ENCODE results near the gene ZNF579. TPM values are rescaled to one million over a fixed set of nuclear protein-coding genes. Genes with fewer than 3 reads are reported as not detected.
A peak's percentile ranks its signal among the peaks of the same experiment; 100 is the strongest.

Gene ZNF579
- total and polyA plus RNA-seq, 9 of the 15 experiments (the other 6 are each of a cell fraction or from before 2014, with no cell fraction given): 0.06 to 15.9 (median 1.6) TPM

- ATAC-seq (no peak), DNase-seq (ENCODE audit: extremely low read depth in 1 of 4, low spot score in 3 of 4) (no peak), FAIRE-seq (no peak)
- Histone ChIP-seq H4K20me1 (replicated peaks; ENCODE audit: control insufficient read depth, insufficient read depth, low read length) (no peaks in the 10 kb centered on the region), H2AFZ (ENCODE audit: low read depth, low read length) (no peak overlapping the region), H3K9ac (ENCODE audit: insufficient read depth in 1 of 2, low read depth in 2 of 2, low read length in 2 of 2) (no peak overlapping the region), H3K4me3 (no peak overlapping the region), H3K36me3 (ENCODE audit: control insufficient read depth, insufficient read depth, low read length) (no peaks in the 10 kb centered on the region), H3K4me1 (replicated peaks in 1 of 2; ENCODE audit: control insufficient read depth in 2 of 2, insufficient read depth in 2 of 2, low read length in 2 of 2) (peaks cover 39 to 61% of the 10 kb centered on the region in 2 experiments), H3K9me1 (ENCODE audit: control insufficient read depth, insufficient read depth, low read length) (peaks cover 4% of the 10 kb centered on the region), H3K79me2 (ENCODE audit: control insufficient read depth, insufficient read depth, low read length) (no peaks in the 10 kb centered on the region), H3K27me3 (ENCODE audit: control insufficient read depth in 2 of 2, insufficient read depth in 2 of 2, low read length in 2 of 2) (no peaks in the 10 kb centered on the region), H3K9me3 (replicated peaks; ENCODE audit: control insufficient read depth, insufficient read depth, low read depth, low read length) (no peaks in the 10 kb centered on the region), H3K4me2 (ENCODE audit: insufficient read depth, low read length) (no peak overlapping the region), H3K27ac (ENCODE audit: extremely low read depth, low read depth, low read length) (no peak overlapping the region)
- in situ Hi-C loops (cut with MboI): no loop called here
- POLR2A ChIA-PET: interaction anchor here (0.6 to 0.7 kb wide), 2 partner anchors 29 to 94 kb away, joined by 3 read pairs; no protein-coding TSS in a partner anchor
- TF ChIP-seq ZNF785 (CRISPR knock-in tag; IDR thresholded peaks at IDR 0.05) (no peak), KDM1A (IDR thresholded peaks at IDR 0.05) (0 out of 4 replicates have a peak, but pooled peaks of 1 of the 2 experiments have one; percentile 8), ZBTB34 (CRISPR knock-in tag; IDR thresholded peaks at IDR 0.05) (no peak), ZNF764 (CRISPR knock-in tag; IDR thresholded peaks at IDR 0.05; ENCODE audit: low read depth) (no peak), BACH1 (tag; IDR thresholded peaks at IDR 0.05) (no peak), SP1 (CRISPR knock-in tag; IDR thresholded peaks at IDR 0.05) (no peak), ZNF407 (IDR thresholded peaks at IDR 0.05; ENCODE audit: low read depth) (no peak)
- CTCF ChIA-PET (ENCODE audit: low intra/inter-chr PET ratio): no interaction called here
- BruUV-seq (replicated peaks): no TSS peak
- intact Hi-C loops (cut with micrococcal nuclease): no loop called here
- 5% methylated on average over 5 of the region's 5 CpGs for WGBS (ENCODE audit: insufficient coverage, low coverage, missing lambda C conversion rate)
Observed at GRCh38 chr19:55543567-55543966, 37.1 kb downstream of the ZNF579 start.

Data from K562 (cell line).